Activated CD4-positive, alpha-beta T cell treated with anti-CD3 and anti-CD28 coated beads, Interleukin-2, amount 50 U/mL, for 48 hours (primary cell): ENCODE measurements around the gene SIAH1.
"Not testable (repeated sequence)": the region's sequence is repeated elsewhere in the genome, so short reads cannot be mapped to it uniquely, and the experiment has no call there.

Source experiments
- DNase-seq, 2 experiments: peaks; one replicate each; pipeline ENCODE4 v3.0.0-alpha.2; 2020

Gene SIAH1, protein sequence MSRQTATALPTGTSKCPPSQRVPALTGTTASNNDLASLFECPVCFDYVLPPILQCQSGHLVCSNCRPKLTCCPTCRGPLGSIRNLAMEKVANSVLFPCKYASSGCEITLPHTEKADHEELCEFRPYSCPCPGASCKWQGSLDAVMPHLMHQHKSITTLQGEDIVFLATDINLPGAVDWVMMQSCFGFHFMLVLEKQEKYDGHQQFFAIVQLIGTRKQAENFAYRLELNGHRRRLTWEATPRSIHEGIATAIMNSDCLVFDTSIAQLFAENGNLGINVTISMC

DNA sequence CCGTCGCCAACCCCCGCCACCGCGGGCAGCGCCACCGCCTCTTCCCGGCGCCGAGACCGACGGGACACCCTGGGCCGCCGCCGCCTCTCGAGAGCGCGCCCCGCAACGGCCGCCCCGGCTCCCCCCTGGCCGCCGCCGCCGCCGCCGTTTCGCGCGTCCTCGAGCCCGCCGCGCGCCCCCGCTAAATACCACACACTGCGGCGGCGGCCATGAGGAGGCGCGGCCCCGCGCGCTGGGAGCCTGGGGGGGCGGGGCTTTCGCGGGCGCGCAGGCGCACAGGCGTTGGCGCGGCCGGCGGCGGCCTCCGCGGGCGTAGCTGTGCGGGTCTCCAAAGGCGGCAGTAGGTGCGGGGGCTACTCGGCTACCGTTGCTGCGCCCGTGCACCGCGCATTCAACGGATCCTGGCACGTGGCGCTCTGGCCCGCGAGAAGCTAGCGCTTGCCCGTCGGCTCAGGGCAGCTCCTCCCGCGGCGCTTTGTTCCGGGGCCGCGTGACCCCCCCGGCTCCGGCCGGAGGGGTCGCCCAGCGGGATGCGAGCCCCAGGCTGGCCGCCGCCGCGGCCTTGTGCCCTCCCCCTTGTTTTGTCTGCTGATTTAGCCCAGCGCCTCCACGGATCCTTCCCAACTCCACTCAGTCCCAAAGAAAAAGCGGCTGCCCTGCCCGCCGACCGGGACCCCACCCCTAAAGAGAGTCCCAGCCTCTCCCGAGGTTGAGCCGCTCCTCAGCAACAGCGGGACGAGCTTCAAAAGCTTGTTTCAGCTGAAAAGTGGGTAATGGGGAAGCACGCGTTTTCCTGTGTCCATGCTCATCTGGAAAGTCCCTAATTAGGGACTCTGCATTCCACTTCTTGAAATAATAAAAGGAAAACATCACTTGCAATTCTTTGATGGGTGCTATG, at the start of gene SIAH1:
TSS of gene SIAH1 (minus strand) at position 161 of the 898 bp plus-strand sequence. CDS start 22,985 bp downstream, outside the sequence.
- DNase-seq: peak; percentile 82 to 85

DNA sequence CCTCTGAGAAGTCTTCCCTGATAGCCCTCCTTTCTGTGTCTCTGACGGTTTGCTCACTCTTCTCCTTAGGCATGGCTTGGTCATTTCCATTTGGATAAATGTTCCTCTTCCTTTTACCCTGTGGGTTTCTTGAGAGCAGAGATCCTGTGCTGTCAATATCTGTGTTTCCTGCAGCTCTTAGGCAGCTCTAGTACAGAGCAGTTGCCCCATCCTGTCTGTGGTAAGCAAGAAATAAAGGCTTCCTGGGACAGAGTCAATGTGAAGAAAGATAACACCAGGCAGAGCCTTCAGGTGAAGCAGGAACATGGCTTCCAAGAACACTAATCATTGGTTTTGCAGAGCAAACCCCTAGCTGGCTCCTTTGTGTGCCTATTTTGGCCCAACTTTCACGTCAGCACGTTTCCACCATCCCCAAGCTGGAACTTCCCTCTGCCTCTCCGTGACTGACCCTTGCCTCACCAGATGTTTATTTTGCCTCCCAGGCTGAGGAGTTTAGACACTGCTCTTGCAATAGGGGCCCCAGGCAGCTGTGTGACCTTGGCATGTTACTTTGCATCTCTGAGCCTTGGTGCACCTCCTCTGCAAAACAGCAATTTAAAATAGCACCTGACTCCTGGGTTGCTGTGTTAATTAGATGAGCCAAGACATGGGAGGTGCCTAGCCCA, 49.6 kb upstream of the SIAH1 start:
- no peak for DNase-seq

GRCh38 chr16:48433850-48434530, 48.8 kb upstream of the SIAH1 start:
- DNase-seq: no peak

DNA sequence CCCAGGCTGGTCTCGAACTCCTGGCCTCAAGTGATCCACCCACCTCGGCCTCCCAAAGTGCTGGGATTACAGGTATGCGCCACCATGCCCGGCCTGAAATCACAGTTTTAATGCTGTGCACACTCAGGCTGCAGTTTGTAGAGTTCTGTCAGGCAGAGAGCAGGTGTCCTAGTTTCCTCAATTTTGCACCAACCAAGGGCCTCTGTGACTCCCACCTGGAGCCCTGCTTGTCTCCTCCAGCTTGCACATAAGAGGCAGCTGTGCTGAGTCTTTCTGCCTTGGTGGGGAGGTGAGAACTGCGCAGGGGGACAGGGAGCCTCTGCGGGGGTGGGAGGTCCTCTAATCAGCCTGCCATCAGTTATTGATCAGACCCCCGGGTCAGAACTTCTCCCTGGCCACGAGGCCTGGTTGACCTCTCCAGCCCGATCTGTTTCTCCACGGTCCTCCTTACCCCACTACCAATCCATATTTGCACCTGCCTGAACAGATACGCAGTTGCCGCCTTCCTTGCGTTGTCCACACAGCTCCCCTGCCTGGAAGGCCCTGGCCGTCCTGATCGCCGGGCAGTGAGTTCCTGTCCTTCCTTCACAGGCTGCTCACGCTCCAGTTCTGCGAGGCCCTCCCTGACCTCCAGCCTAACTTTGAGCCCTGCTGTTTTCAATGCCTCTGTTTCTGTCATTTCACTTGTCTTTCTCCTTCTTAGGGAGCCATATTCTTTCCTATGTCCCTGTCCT, 48.1 kb upstream of the SIAH1 start:
- no peak for DNase-seq

DNA sequence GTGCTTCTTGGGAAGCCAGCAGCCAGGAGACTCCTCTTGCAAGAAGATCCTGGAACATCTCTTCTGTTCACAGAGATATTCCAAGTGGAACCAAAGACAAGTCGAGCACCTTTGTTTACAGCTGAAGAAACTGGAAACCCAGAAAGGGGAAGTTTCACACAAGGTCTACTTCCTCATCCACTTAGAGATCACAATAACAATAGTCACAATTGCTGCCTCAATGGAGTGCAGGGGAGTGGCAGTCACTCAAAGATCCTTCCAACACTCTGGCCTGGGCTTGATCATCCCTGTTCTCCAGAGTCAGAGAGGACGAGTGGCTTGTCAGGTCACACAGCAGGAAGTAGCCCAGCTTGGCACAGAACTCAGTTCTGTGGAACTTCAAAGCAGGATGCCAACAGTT, 46.9 kb upstream of the SIAH1 start:
- DNase-seq: no peak

GRCh38 chr16:48430890-48431289, 45.7 kb upstream of the SIAH1 start:
- DNase-seq: no peak

GRCh38 chr16:48426244-48427141, 41.3 kb upstream of the SIAH1 start:
- no peak for DNase-seq

DNA sequence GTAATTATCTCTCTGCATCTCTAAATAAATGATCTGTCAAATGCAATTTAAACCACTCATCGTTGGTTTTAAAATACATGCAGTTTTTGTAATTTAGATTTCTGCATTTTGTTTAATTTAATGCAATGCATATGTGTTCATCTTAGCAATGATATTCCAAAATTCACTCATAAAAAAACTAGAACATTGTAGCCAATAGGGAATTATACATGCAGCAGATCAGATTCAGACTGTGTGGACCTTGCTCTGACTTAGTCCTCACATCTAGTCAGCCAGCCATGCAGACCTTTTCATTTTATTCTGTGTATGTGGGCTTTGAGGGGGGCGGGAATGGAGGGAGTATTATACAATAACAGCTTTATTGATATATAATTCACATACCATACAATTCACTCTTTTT, 37.3 kb upstream of the SIAH1 start:
- DNase-seq: no peak

DNA sequence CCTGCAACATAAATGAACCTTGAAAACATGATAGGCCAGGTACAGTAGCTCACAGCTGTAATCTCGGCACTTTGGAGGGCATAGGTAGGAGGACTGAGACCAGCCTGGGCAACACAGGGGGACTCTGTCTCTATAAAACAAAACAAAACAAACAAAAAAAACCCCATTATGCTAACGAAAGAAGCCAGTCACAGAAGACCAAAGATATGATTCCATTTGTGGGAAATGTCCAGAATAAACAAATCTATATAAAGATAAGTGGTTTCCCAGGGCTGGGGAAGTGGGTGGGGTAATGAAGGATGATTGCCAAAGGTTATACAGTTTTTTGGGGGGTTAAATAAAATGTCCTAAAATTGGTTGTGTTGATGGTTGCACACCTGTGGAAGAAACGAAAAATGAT, 36.5 kb upstream of the SIAH1 start:
- no peak for DNase-seq

- no peak for DNase-seq
Measured at GRCh38 chr16:48420437-48420836, 35.2 kb upstream of the SIAH1 start.

DNA sequence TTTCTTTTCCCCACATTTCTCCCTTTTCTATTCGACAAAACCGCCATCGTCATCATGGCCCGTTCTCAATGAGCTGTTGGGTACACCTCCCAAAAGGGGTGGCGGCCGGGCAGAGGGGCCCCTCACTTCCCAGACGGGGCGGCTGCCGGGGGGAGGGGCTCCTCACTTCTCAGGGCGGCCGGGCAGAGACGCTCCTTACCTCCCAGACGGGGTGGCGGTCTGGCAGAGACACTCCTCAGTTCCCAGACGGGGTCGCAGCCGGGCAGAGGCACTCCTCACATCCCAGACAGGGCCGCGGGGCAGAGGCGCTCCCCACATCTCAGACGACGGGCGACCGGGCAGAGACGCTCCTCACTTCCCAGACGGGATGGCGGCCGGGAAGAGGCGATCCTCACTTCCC, 31.4 kb upstream of the SIAH1 start:
- not testable (repeated sequence) for DNase-seq

- DNase-seq: no peak
Measured at GRCh38 chr16:48413272-48413671, 28.1 kb upstream of the SIAH1 start.

DNA sequence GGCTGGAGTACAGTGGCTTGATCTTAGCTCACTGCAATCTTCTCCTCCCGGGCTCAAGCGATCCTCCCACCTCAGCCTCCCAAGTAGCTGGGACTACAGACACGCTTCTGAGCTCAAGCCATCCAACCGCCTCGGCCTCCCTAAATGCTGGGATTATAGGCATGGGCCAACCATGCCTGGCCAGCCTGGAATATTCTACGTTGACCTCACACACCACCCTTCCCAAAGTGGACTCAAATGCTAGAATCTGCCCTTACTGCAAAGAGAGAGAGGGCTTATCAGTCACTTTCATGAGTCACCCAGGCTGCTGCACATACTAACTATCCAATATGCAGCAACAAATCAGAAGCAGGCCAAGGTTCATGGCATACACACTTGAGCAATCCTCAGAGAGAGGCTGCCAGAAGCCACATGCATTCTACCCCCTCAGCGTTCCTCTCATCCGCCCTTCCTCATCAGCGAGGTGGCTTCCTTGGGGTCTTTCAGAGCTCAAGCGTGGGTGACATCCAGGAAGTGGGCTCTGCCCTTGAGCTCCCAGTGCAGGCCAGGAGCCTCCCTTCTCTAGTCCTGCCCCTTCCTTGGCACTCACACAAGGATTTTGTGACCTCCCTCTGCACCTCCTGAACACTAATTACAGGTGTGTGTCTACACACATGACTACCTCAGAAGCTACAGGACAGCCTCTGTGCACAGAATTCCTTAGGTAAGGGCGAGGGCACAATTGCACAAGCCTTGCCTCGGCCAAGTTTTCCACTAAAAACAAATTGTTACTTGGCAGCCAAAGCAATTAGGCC, 24.8 kb upstream of the SIAH1 start:
- DNase-seq: no peak

DNA sequence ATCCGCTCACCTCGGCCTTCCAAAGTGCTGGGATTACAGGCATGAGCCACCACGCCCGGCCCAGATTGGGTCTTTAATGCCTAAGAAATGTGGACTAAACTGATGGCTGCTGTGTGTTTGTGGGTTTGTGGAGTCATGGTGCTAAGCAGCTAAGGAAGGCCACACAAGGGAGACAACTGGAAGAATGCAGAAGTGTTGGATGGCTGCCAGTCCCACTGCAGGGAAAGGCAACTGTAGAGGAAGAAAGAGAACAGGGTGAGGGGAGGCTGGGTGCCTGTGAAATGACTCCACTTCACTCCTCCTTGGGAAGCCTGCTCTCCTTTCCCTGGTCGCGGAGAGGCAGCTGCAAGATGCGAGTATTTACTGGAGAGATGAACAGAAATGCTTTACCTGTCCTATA, 23.5 kb upstream of the SIAH1 start:
- no peak for DNase-seq

DNA sequence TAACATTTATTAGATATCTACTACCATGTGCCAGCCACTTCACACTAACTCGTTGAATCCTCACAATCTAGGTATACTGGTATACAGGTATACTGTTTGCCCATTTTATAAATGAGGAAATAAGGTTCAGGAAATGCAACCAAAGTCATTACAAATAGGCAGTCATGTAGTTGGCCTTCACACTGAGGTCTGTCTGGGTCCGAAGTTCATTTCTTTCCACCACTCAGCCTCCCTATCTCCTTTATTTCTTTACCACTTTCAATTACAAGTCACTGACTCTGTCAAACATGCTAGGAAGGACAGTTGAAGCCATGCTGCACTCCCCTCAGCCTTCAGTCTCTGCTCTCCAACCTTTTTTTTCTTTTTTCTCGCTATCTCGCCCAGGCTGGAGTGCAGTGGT, 20.7 kb upstream of the SIAH1 start:
- DNase-seq: no peak

DNA sequence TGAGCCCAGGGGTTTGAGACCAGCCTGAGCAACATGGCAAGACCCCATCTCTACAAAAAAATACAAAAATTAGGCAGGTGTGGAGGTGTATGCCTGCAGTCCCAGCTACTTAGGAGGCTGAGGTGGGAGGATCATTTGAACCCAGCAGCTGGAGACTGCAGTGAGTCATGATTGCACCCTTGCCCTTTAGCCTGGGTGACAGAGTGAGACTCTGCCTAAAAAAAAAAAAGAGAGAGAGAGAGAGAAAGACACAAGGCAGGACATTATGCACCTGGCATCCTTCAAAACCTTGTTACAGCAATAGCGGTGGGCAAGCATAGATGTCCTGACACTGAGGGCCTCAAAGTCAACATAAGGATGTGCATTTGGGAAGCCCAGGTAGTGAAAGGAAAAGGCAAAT, 19.9 kb upstream of the SIAH1 start:
- no peak for DNase-seq

- not testable (repeated sequence) for DNase-seq
Measured at GRCh38 chr16:48402547-48402946, 17.3 kb upstream of the SIAH1 start.

DNA sequence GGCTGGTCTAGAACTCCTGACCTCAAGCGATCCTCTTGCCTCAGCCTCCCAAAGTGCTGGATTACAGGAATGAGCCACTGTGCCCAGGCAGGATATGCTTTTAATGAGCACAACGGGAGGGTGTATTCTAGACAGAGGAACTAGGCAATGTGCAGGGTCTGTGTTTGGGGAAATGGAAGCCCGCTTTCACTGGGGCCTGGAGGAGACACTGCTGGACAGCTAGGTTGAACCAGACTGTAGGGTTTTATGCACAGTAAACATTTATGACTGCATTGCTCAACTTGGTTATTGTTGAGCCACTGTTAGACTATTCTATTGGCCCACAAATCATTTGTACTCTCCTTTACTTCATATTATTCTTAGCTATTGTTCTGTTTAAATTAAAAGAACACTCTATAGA, 10.2 kb upstream of the SIAH1 start:
- DNase-seq: no peak

GRCh38 chr16:48394355-48394703, 9.1 kb upstream of the SIAH1 start:
- no peak for DNase-seq
